Fibroblast of skin of abdomen (primary cell): Measurements from ENCODE around the gene AKT3.
"Not testable (repeated sequence)": the region's sequence is repeated elsewhere in the genome, so short reads cannot be mapped to it uniquely, and the experiment has no call there.

Source experiments
- DNase-seq: peaks from one replicate; pipeline ENCODE4 v3.0.0-alpha.2; 2013

AKT3 gene

GRCh38 chr1:243841507-243841906 is 8.5 kb downstream of the AKT3 start:
- peak; percentile 43 for DNase-seq

- no peak for DNase-seq
These were observed 12.0 kb downstream of the AKT3 start for GRCh38 chr1:243837907-243838535.

GRCh38 chr1:243834130-243834529 is 15.9 kb downstream of the AKT3 start:
- no peak for DNase-seq

- DNase-seq = no peak
These were observed 18.6 kb downstream of the AKT3 start for GRCh38 chr1:243831463-243831862.

- DNase-seq = no peak
These were observed 22.8 kb downstream of the AKT3 start for GRCh38 chr1:243827206-243827605.

GRCh38 chr1:243824907-243825306 is 25.1 kb downstream of the AKT3 start:
- not testable (repeated sequence) for DNase-seq

GRCh38 chr1:243821177-243821680 is 28.8 kb downstream of the AKT3 start:
- no peak for DNase-seq

- DNase-seq = no peak
These were observed 30.6 kb downstream of the AKT3 start for GRCh38 chr1:243819438-243819839.

- DNase-seq = no peak
These were observed 31.1 kb downstream of the AKT3 start for GRCh38 chr1:243818978-243819377.

GRCh38 chr1:243814718-243815117 is 35.3 kb downstream of the AKT3 start:
- DNase-seq = no peak

- not testable (repeated sequence) for DNase-seq
These were observed 42.7 kb downstream of the AKT3 start for GRCh38 chr1:243807346-243807745.

GRCh38 chr1:243806310-243806709 is 43.7 kb downstream of the AKT3 start:
- DNase-seq = no peak

GRCh38 chr1:243802736-243803135 is 47.3 kb downstream of the AKT3 start:
- DNase-seq = no peak

GRCh38 chr1:243801378-243801777 is 48.7 kb downstream of the AKT3 start:
- DNase-seq = no peak

GRCh38 chr1:243799908-243800307 is 50.1 kb downstream of the AKT3 start:
- no peak for DNase-seq

- peak; percentile 92 for DNase-seq
These were observed 51.3 kb downstream of the AKT3 start for GRCh38 chr1:243798726-243799125.

- no peak for DNase-seq
These were observed 54.0 kb downstream of the AKT3 start for GRCh38 chr1:243796016-243796415.

- no peak for DNase-seq
These were observed 56.7 kb downstream of the AKT3 start for GRCh38 chr1:243793298-243793697.

- DNase-seq = no peak
These were observed 57.2 kb downstream of the AKT3 start for GRCh38 chr1:243792891-243793290.

- no peak for DNase-seq
These were observed 57.6 kb downstream of the AKT3 start for GRCh38 chr1:243792401-243792800.

GRCh38 chr1:243791586-243792267 is 58.3 kb downstream of the AKT3 start:
- DNase-seq = no peak

GRCh38 chr1:243790404-243790803 is 59.6 kb downstream of the AKT3 start:
- no peak for DNase-seq

- DNase-seq = no peak
These were observed 63.5 kb downstream of the AKT3 start for GRCh38 chr1:243786531-243786930.

- no peak for DNase-seq
These were observed 65.5 kb downstream of the AKT3 start for GRCh38 chr1:243784506-243784905.
